Renal cortex interstitium (tissue), 11 donors: ENCODE results near the gene IQCK. TPM values are rescaled to one million over a fixed set of nuclear protein-coding genes. Genes with fewer than 3 reads are reported as not detected.

Source experiments
- DNase-seq, 11 donors: peaks; one replicate each; pipeline ENCODE4 v3.0.0-alpha.2; 2013; ENCODE audit warnings: low read depth in 9 of 11, low spot score in 4 of 11; ENCODE audit errors: extremely low read depth in 1 of 11
- polyA plus RNA-seq, 3 donors: library from polyadenylated mRNA; unstranded; fragments of 120-200 nt; gene quantifications; one replicate each; pipeline ENCODE4 v1.2.1, GENCODE V29; 2013; ENCODE audit not compliant: insufficient read length in 3 of 3

The IQCK gene
- polyA plus RNA-seq, 3 donors, result 44.9 to 47.7 (median 46.3) TPM

DNA sequence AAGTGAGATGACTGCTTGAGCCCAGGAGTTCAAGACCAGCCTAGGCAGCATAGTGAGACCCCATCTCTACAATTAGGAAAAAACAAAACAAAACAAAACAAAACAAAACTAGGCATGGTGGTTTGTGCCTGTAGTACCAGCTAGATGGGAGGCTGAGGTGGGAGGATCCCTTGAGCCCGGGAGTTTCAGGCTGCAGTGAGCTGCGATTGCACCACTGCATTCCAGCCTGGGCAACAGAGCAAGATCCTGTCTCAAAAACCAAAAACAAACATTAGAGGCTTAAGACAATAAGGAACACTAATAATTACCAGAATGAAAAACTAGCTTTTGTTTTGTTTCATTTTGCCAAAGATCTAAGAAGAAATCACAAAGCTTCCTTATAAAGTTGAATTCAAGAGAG is 97.3 kb downstream of the IQCK start:
- no peak for DNase-seq

DNA sequence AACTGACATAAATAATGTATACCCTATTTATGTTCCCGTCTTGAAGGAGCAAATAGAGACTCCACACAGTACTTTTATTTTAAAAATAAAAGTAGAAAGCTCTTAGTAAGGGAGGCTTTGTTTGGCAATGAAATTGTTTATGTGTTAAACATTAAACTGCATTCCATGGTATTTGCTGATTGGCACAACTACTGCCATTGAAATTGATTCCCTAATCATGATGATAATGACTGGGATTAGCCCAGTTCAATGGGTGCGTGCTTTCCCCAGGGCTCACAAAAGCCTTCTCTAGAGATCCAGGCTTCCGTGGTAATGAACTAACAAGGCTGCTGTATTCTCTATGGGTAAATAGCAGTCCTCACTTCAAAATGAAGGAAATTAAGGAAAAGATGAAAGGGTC is 99.1 kb downstream of the IQCK start:
- no peak for DNase-seq

DNA sequence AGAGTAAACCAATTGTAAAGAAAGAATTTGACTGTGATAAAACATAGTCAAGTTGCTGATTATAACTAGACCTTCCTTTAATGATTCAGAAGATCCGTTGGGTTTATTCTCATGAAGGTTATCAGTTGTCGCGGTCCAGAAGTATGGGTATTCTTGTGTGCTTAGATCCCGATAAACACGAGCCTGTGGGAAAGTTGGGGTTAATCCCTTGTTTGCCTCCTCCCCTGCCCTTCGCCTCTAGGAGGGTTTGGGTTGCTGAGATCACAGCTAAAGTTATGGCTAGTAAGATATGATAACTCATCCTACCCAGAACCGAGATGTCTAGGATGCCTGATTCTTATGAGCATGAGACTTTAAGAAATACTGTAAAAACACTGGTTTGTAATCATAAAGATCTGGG is 99.8 kb downstream of the IQCK start:
- DNase-seq, result no peak

DNA sequence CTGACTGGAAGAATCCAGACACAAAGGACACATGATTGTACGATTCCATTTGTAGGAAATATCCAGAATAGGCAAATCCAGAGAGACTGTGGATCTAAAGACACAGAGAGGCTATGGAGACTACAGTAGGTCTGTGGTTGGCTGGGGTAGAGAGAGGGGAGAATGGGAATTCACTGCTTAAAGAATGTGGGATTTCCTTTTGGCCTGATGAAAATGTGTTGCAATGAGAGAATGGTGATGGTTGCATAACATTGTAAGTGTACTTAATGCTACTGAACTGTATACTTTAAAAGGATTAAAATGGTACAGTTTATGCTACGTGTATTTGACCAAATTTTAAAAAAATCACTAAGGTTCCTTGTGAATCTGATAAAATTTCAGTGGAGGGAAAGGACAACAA is 104.5 kb downstream of the IQCK start:
- no peak for DNase-seq

DNA sequence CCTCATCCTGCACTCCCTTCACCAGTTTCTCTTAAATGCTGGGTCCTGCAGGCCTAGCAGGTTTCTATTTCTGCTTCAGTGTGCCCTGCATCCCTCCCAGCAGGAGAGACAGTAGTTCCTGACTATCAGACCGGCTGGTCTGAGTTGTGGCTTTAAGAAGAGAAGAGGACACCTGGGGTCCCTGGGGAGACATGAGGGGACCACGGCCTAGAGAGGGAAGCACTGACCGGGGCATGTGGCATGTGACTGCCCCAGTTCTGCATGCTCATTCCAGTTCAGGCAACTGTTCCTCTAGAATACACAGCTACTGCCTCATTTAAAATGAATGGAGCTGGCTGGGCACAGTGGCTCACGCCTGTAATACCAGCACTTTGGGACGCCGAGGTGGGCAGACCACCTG is 105.3 kb downstream of the IQCK start:
- no peak for DNase-seq

DNA sequence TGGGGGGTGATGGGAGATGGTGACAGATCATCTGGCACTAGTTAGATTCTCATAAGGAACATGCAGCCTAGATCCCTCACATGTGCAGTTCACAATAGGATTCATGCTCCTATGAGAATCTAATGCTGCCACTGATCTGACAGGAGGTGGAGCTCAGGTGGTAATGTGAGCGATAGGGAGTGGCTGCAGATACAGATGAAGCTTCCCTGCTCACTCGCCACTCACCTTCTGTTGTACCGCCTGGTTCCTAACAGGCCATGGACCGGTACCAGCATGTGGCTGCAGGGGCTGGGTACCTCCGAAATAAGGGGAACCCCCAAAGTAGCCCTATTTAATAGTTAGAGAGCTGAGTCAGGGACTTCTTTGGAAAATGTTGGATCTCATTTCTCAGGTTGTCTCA is 106.1 kb downstream of the IQCK start:
- no peak for DNase-seq

DNA sequence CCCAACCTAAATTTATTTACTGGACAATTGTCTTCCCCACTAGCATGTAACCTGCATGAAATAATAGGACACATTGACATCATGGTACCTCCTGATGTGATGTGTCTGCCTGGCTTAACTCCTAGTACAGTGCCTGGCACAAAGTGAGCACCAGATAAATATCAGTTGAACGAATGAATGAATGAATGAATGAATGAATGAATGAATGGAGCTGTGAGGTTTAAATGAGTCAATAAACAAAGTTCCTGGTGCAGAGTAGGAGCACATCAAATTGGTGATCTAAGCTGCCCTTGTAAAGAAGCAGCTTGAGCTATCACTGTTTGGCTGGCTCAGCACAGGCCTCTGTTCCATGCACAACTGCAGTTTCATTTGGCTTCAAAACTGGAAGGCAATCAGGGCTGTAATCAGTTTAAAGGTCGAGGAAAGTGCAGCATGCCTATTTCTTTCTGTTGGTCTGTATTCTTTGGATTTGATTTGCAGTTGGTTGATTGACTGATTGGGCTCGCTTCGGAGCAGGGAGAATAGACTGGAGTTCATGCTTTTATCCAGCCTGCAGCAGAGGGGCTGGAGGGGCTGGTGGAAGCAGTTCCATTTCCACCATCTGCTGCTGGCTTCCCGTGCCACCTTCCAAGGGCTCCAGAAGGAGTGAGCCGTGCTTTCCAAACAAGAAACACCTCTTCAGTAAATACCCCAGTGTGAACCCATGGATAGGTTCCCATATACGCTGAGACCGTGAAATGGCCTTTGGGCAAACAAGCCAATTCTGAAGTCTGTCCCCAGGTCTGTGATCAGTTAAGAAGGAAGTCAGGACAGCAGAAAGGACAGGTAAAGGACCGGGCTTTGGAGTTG is 112.0 kb downstream of the IQCK start:
- DNase-seq, result no peak

DNA sequence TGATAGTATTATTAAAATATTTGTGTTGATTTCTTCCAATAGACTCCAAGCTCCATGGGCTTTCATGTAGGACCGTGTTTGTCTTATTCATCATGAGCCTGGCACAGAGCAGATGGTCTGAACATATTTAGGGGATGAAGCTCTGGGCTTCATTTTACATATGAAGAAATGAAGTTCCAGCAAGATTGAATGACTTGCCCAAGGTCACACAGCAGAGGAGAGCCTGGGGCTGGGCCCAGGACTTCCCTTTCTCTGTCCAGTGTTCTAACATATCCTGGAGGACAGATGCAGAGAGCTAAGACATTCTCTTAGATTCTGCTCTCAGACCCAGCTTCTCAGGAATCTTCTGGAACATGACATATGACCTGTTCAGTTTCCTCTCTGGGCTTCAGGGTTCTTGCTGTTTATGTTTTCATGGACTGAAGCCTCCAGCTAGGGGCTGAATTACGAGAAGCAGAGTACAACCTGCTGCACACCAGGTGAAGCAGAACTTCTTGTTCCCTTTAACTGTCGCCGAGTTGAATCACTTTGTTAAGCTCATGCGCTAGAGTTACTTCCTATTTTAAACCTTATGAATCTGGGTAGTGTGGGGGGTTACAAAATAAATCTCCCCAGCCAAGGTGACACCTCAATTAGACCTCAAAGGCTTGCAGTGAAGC is 113.0 kb downstream of the IQCK start:
- DNase-seq, result peak in 1 of 11 donors; percentile 44

DNA sequence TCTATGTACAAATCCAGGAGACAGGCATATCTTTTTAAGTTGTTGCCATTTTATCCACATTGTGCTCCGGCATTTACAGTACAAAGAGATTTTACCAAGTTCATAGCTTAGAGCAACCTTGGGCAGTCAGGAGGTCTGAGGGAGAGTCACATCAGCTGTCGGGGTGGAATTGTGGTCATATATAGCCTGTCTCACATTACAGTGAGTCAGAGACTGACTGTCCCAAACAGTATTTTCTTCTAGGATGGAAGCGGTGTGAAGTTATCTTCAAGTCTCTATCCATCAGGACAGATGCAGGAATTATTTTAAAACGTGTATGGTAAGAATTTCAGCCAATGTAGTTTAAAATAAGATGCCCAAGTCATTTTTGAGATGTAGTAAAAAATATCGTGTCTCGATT is 113.6 kb downstream of the IQCK start:
- peak in 3 of 11 donors; percentile 43 to 67 (median 43) for DNase-seq

DNA sequence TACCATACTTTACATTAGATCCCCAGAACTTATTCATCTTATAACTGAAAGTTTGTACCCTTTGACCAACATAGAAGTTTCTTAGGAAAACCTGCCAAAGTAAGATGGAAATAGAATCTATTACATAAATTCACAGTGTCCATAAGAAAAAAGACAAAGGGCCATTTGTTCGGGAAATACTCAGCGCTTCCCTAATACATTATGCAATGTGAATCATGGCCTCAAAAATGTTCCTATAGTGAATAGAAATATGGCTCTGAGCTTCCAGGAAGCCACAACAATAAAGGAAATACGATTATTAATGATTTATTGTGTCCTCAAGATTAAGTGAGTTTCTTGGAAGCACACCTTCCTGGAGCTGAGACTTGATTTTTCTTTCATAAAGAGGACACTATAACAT is 115.1 kb downstream of the IQCK start:
- no peak for DNase-seq

DNA sequence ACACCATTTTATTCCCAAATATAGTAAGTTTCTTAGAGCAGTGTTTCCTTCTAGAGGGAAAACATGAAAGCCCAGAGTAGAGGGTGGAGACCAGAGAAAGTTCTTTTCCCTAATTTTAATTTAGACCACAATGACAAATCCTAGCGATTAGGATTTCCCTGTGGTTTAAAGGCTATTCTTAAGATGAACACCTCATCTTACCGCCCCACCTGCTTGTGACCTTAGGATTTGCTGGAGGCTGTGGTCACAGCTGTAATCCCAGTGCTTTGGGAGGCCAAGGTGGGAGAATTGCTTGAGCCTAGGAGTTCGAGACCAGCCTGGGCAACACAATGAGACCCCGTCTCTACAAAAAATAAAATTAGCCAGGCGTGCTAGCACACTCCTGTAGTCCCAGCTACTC is 115.5 kb downstream of the IQCK start:
- no peak for DNase-seq

DNA sequence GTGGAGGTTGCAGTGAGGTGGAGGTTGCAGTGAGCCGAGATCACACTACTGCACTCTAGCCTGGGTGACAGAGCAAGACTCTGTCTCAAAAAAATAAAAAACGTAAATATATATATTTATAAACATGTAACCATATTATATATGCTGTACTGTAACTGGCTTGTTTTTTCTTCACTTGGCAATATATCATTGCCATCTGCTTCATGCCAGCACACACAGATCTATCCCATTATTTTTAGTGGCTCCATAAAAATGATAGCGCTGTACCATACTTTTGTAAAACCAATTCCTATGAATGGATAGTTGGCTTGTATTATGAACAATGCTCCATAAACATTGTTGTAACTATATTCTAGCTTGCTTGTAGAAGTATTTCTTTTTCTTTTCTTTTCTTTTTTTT is 117.1 kb downstream of the IQCK start:
- no peak for DNase-seq

DNA sequence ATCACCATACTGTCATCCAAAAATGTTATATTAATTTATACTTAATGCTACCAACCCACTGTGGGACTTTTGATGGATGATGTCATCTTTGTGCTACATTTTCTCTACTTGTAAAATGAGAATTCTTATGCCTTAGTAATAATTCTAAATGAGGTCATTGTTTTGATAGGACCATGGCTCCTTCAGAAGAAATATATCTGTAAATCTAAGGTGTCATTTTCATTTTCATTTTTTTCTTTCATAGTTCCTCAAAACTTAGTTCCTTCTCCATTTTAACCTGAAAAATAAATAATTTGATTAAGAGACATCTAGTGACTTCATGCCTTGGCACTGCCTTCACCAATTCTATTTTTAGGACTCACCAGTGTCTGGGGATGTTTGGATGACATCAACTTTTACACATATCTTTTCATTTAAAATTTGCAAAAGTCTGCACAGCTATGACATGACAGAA is 117.9 kb downstream of the IQCK start:
- no peak for DNase-seq

DNA sequence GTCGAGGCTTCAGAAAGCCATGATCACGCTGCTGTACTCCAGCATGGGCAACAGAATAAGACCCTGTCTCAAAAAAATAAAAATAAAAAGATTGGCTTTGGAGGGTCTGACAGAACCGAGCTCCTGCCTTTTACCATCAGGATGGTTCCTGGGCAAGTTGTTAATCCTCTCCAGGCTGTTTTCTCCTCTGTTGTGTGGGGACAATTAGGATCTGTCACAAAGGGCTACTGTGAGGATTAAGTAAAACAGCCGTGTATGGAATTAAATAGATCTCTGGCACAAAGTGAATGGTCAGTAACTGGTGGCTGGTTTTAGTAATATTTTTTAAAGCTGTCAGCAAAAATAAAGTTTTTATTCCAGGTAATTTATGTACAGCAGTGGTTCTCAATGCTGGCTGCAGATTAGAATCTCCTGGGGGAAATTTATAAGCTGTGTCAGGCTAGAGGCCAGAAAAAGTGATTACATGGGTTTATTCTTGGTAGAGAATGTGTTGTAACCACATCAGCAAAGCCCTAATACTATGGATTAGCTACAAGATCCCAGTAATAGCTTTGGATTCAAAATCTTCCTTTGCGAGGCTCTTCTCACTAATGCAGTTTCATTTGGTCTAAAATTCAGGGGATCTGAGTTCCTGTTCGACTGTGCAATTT is 119.4 kb downstream of the IQCK start:
- no peak for DNase-seq

DNA sequence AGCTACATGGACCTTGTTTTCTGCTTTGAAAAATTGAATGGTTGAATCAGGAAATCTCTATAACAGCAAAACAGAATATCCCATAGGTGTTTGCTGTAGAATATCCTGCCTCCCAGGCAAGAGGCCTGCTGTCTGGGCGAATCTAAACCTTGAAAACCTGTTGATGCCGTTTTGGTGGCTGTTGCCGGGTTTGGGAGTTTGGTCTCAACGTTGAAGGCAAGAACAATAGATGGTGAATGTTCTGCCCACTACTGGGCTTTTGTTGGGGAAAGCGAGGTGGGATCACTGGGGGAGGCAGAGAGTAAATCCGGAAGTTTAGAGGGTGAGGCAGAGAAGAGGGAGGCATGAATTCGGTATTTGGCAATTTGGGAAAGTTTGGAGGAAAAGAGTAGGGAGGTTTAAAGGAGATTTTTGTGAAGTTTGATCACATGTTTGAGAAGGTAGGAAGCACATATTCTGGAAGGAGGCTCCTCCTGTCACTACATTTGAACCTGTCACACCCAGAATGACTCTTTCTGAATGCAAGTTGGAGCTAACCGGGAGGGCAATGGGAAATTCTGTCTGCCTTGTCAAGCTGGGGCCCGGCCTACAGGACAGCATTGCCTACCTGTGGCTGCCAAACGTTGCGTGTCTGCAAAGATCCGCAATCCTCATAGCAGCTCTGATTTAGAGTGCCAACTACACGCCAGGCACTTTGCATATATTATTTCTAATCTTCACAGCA is 120.1 kb downstream of the IQCK start:
- no peak for DNase-seq

DNA sequence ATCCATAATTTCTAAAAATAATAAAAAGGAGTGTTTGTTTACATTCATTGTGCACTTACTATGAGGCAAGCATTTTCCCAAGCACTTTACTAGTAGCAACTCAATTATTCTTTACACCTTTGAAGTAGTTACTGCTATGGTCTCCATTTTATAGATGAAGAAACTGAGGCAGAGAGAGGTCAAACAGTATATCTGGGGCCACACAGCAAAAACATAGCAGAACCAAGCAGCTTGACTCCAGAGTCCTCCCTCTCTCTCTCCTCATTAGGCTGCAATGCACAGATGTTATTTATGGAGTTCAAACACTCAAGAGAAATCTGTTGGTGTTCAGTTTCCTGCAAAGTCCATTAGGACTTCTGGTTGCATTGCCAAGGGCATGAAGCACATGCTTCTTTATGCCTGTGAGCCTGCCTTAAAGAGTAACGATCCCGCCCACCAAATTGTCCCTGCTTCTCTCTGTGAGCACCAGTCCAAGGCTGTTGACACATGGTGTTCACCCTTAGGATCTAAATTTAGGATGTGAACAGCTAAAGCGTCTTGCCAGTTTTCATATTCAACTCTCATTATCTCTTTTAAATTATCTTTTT is 122.5 kb downstream of the IQCK start:
- no peak for DNase-seq

DNA sequence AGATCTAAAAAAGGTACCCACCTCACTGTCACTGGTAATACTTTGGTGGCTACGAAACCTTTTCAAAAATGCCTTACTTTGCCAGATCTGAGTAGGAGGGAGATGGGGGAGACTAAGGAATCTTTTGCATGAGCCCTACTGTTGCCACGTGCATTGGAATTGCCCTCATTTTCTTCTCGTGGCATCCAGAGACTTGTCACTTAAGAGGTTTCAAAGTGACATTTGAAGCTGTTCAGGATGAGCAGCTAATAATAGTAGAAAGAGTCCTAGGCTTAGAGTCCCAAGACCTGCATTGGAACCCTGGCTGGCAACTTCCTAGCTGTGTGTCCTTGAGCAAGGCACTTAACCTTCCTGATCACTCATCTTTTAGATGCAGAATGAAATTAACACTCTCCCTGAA is 123.1 kb downstream of the IQCK start:
- no peak for DNase-seq

DNA sequence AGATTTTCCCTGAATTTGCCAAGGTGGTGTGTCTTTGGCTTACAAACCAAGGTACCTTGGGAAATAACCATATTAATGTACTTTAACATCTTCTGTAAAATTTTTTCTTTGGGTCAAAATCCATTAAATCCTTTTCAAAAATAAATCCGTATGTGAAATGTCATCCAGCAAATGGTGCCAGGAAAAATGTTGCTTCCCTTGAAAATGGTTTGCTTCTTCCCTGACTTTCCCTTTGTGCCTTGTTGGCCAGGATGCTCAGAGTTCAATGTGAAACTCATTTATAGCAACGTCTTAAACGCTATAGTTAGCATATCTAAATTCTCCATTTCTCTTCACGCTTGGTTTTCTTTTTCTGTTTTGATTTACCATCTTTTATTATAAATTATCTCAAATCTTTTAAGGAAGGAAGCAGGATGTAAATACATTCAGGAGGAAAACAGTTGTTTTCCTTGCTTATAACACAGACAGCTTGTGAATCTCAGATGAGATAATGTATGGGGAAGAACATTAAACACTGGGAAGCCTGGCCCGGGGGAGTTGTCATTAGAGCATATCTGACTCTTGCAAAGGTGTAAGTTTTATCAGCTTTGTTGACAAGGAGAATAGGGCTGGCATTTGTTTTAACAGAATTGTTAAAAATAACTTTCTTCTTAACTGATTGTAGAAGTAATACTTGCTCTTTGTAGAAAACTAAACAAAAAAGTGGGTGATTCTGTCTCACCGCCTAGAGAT is 124.5 kb downstream of the IQCK start:
- DNase-seq, result no peak

DNA sequence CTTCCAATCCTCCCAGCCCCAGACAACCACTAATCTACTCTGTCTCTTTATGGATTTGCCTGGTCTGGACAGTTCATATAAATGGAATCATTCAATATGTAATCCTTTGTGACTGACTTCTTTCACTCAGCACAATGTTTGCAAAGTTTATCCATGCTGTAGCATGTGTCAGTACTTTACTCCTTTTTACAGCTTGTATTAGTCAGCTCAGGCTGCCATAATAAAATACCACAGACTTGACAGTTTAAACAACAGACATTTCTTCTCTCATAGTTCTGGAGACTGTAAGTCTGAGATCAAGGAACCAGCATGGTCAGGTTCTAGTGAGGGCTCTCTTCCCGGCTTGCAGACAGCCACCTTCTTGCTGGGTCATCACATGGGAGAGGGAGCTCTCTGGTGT is 125.3 kb downstream of the IQCK start:
- no peak for DNase-seq
